H9 (cell line): ENCODE data around the gene DOCK1. TPM values are rescaled to one million over a fixed set of nuclear protein-coding genes. Genes with fewer than 3 reads are reported as not detected.

ENCODE experiments used
- DNase-seq: peaks from one replicate; pipeline ENCODE4 v3.0.0-alpha.2; 2017
- H2AFZ ChIP-seq: one replicate; pipeline ENCODE4 v1.6.1; 2013; ENCODE audit warnings: mild to moderate bottlenecking, low read length, control low read depth, moderate library complexity
- H2AK5ac ChIP-seq: 2 replicates; pipeline ENCODE4 v1.6.1; 2013; ENCODE audit warnings: low read length, control low read depth, mixed read lengths; ENCODE audit not compliant: insufficient read length
- H2BK120ac ChIP-seq: one replicate; pipeline ENCODE4 v1.6.1; 2013; ENCODE audit warnings: low read depth, mild to moderate bottlenecking, low read length, control low read depth, inconsistent platforms; ENCODE audit not compliant: poor library complexity, severe bottlenecking
- H2BK12ac ChIP-seq: 2 replicates; pipeline ENCODE4 v1.6.1; 2013; ENCODE audit warnings: low read length, control low read depth, mixed read lengths, low read depth; ENCODE audit not compliant: insufficient read length
- H2BK15ac ChIP-seq: 2 replicates; pipeline ENCODE4 v1.6.1; 2013; ENCODE audit warnings: low read depth, low read length, control low read depth
- H2BK20ac ChIP-seq: one replicate; pipeline ENCODE4 v1.6.1; 2013; ENCODE audit warnings: low read depth, mild to moderate bottlenecking, low read length, control low read depth, inconsistent platforms; ENCODE audit not compliant: poor library complexity, severe bottlenecking
- H2BK5ac ChIP-seq: 2 replicates; pipeline ENCODE4 v1.6.1; 2013; ENCODE audit warnings: low read length, control low read depth, mixed read lengths; ENCODE audit not compliant: insufficient read length
- H3K14ac ChIP-seq: 2 replicates; pipeline ENCODE4 v1.6.1; 2013; ENCODE audit warnings: low read length, control low read depth; ENCODE audit not compliant: insufficient read depth
- H3K18ac ChIP-seq: 2 replicates; pipeline ENCODE4 v1.6.1; 2013; ENCODE audit warnings: low read depth, mild to moderate bottlenecking, mixed read lengths, low read length, control low read depth; ENCODE audit not compliant: insufficient read length
- H3K23ac ChIP-seq: 2 replicates; pipeline ENCODE4 v1.6.1; 2013; ENCODE audit warnings: low read length, control low read depth, mixed read lengths, low read depth; ENCODE audit not compliant: insufficient read length
- H3K23me2 ChIP-seq: 2 replicates; pipeline ENCODE4 v1.6.1; 2013; ENCODE audit warnings: low read depth, mild to moderate bottlenecking, mixed read lengths, low read length, control low read depth; ENCODE audit not compliant: insufficient read length, poor library complexity, severe bottlenecking
- H3K27ac ChIP-seq: 2 replicates; pipeline ENCODE4 v1.5.1; 2013; ENCODE audit warnings: low read length, control low read depth, mixed read lengths, low read depth; ENCODE audit not compliant: insufficient read length
- H3K27me3 ChIP-seq: 2 replicates; pipeline ENCODE4 v1.6.1; 2013; ENCODE audit warnings: low read length, control low read depth, inconsistent platforms; ENCODE audit not compliant: insufficient read depth
- H3K4ac ChIP-seq: 2 replicates; pipeline ENCODE4 v1.6.1; 2013; ENCODE audit warnings: low read depth, mild to moderate bottlenecking, control low read depth, inconsistent platforms, low read length, moderate library complexity
- H3K4me1 ChIP-seq: 2 replicates; pipeline ENCODE4 v1.6.1; 2013; ENCODE audit warnings: low read length, control low read depth, inconsistent platforms; ENCODE audit not compliant: insufficient read depth
- H3K4me2 ChIP-seq: 2 replicates; pipeline ENCODE4 v1.6.1; 2013; ENCODE audit warnings: low read length, control low read depth, mixed read lengths; ENCODE audit not compliant: insufficient read length, insufficient read depth
- H3K56ac ChIP-seq: 2 replicates; pipeline ENCODE4 v1.6.1; 2013; ENCODE audit warnings: low read depth, mild to moderate bottlenecking, mixed read lengths, low read length, control low read depth; ENCODE audit not compliant: insufficient read length
- H3K79me1 ChIP-seq: 2 replicates; pipeline ENCODE4 v1.6.1; 2013; ENCODE audit warnings: low read depth, mild to moderate bottlenecking, moderate library complexity, low read length, control low read depth, inconsistent platforms; ENCODE audit not compliant: insufficient read depth, poor library complexity, severe bottlenecking
- H3K79me2 ChIP-seq: 2 replicates; pipeline ENCODE4 v1.6.1; 2013; ENCODE audit warnings: low read length, control low read depth, inconsistent platforms; ENCODE audit not compliant: insufficient read depth
- H3K9ac ChIP-seq: 2 replicates; pipeline ENCODE4 v1.6.1; 2013; ENCODE audit warnings: low read length, control low read depth, mixed read lengths; ENCODE audit not compliant: insufficient read length; ENCODE audit errors: extremely low read depth
- H3K9me3 ChIP-seq: one replicate; pipeline ENCODE4 v1.6.1; 2013; ENCODE audit warnings: low read depth, low read length, inconsistent platforms; ENCODE audit not compliant: control insufficient read depth
- H3T11ph ChIP-seq: one replicate; pipeline ENCODE4 v1.6.1; 2013; ENCODE audit warnings: mild to moderate bottlenecking, low read length, control low read depth, inconsistent platforms
- H4K20me1 ChIP-seq: one replicate; pipeline ENCODE4 v1.6.1; 2013; ENCODE audit not compliant: control insufficient read depth, insufficient read length, insufficient read depth
- H4K5ac ChIP-seq: 2 replicates; pipeline ENCODE4 v1.6.1; 2013; ENCODE audit warnings: low read depth, mild to moderate bottlenecking, mixed read lengths, low read length, control low read depth; ENCODE audit not compliant: insufficient read length
- H4K8ac ChIP-seq: replicated peaks from 2 replicates; pipeline ENCODE4 v1.6.1; 2013; ENCODE audit warnings: low read length, control low read depth, mixed read lengths, low read depth; ENCODE audit not compliant: insufficient read length
- H4K91ac ChIP-seq: 2 replicates; pipeline ENCODE4 v1.6.1; 2013; ENCODE audit warnings: low read depth, mild to moderate bottlenecking, moderate library complexity, mixed read lengths, low read length, control low read depth; ENCODE audit not compliant: insufficient read length
- H3K27ac Mint-ChIP-seq, 3 experiments: 2 replicates in 2 of 3; 3 replicates in 1 of 3; pipeline ENCODE4 v1.8.0; 2020 to 2021; ENCODE audit warnings: mixed read lengths in 3 of 3, mild to moderate bottlenecking in 1 of 3, moderate library complexity in 1 of 3
- H3K27me3 Mint-ChIP-seq: 2 replicates; pipeline ENCODE4 v1.8.0; 2021; ENCODE audit warnings: low read depth, mild to moderate bottlenecking, moderate library complexity, mixed read lengths
- H3K36me3 Mint-ChIP-seq, 3 experiments: 2 replicates in 2 of 3; 3 replicates in 1 of 3; pipeline ENCODE4 v1.8.0; 2020 to 2021; ENCODE audit warnings: low read depth in 3 of 3, mixed read lengths in 3 of 3; ENCODE audit not compliant: insufficient read depth in 1 of 3
- H3K4me1 Mint-ChIP-seq, 2 experiments: 2 replicates each; pipeline ENCODE4 v1.8.0; 2020; ENCODE audit warnings: mixed read lengths in 2 of 2
- H3K4me3 Mint-ChIP-seq, 2 experiments: 2 replicates in 1 of 2; 3 replicates in 1 of 2; pipeline ENCODE4 v1.8.0; 2020 to 2021; ENCODE audit warnings: mild to moderate bottlenecking in 2 of 2, mixed read lengths in 2 of 2, moderate library complexity in 1 of 2
- H3K9me3 Mint-ChIP-seq, 2 experiments: 2 replicates in 1 of 2; 3 replicates in 1 of 2; pipeline ENCODE4 v1.8.0; 2020; ENCODE audit warnings: mild to moderate bottlenecking in 2 of 2, mixed read lengths in 2 of 2, moderate library complexity in 1 of 2
- CTCF ChIP-seq: fragments of 200-600 bp; sonication (generic); conservative IDR thresholded peaks from 3 replicates; pipeline ENCODE4 v1.8.0; 2021; ENCODE audit warnings: antibody characterized with exemption, mild to moderate bottlenecking
- WGBS: extraction: QIAGEN DNeasy Blood & Tissue Kit; methylation state at CpG from one replicate; pipeline ENCODE4 v1.1.7; 2013; ENCODE audit warnings: missing lambda C conversion rate, low lambda C conversion rate, mixed read lengths; ENCODE audit not compliant: insufficient read length; ENCODE audit errors: extremely low coverage; 5-methylcytosine and 5-hydroxymethylcytosine counted together
- total RNA-seq: library from RNA; stranded (reverse); gene quantifications from 2 replicates; pipeline ENCODE4 v1.2.1, GENCODE V29; 2021

The DOCK1 gene
- total RNA-seq, 1 experiment from 2014 or later, result 57.0 TPM

- H3K23me2 ChIP-seq, result no peaks in the 10 kb centered on the region
- H4K8ac ChIP-seq, result no peak overlapping the region
- no peak overlapping the region; the same call in 1 of the 2 replicates for H3K14ac ChIP-seq
- no peaks in the 10 kb centered on the region for H3K4me1 ChIP-seq
- no peak overlapping the region for H2BK120ac ChIP-seq
- no peak overlapping the region for H3K9ac ChIP-seq
- no peak overlapping the region for H2BK5ac ChIP-seq
- no peak overlapping the region for H3K4me2 ChIP-seq
- no peak for TF ChIP-seq CTCF
- Mint-ChIP-seq H3K4me3 (no peak overlapping the region), H3K36me3 (peaks cover 12 to 24% (median 23%) of the 10 kb centered on the region in 3 experiments), H3K27ac (0 out of 7 replicates have a peak overlapping the region, but pooled peaks of 1 of the 3 experiments have one; percentile 70), H3K9me3 (peaks cover 0 to 2% of the 10 kb centered on the region in 2 experiments; a peak in 1 of 5 replicates), H3K4me1 (no peaks in the 10 kb centered on the region), H3K27me3 (no peaks in the 10 kb centered on the region)
- H3K79me2 ChIP-seq, result no peaks in the 10 kb centered on the region
- H2BK15ac ChIP-seq, result no peak overlapping the region
- H3K9me3 ChIP-seq, result no peaks in the 10 kb centered on the region
- no peak overlapping the region for H3K56ac ChIP-seq
- no peak overlapping the region for H3K4ac ChIP-seq
- H2AFZ ChIP-seq, result no peak overlapping the region
- no peak overlapping the region for H3K23ac ChIP-seq
- DNase-seq, result no peak
- no peaks in the 10 kb centered on the region for H3K27me3 ChIP-seq
- no peak overlapping the region for H3T11ph ChIP-seq
- WGBS, result no CpG with 5 or more reads among the region's 9 CpGs
- H3K79me1 ChIP-seq, result no peaks in the 10 kb centered on the region
- H4K20me1 ChIP-seq, result no peaks in the 10 kb centered on the region
- no peak overlapping the region for H4K5ac ChIP-seq
- no peak overlapping the region for H2AK5ac ChIP-seq
- H4K91ac ChIP-seq, result no peak overlapping the region
- no peak overlapping the region for H3K18ac ChIP-seq
- no peak overlapping the region for H3K27ac ChIP-seq
- H2BK12ac ChIP-seq, result no peak overlapping the region
- no peak overlapping the region for H2BK20ac ChIP-seq
Measured at GRCh38 chr10:127092916-127093315, 187.7 kb downstream of the DOCK1 start.
